Measurements from ENCODE around the gene FAM20A.
A peak's percentile ranks its signal among the peaks of the same experiment; 100 is the strongest.
"Not testable (repeated sequence)": the region's sequence is repeated elsewhere in the genome, so short reads cannot be mapped to it uniquely, and the experiment has no call there.

FAM20A gene

DNA sequence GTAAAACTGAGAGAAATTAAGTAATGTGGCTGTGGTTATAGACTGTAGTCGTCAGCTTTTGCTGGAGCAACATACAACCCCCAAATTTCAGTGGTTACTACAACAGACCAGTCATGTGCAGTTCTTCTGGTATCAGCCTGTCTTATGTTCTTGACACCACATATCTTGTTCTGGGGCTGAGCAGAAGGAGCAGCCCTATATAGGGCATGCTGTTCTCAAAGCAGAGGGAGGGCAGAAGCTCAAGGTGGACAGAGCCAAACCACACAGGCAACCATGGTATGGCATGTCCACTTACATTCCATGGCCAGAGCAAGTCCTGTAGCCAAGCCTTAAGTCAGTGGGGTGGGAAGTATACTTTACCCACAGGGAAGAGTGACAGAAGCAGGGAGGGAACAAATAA lies 81.3 kb downstream of the FAM20A start:
- no peak for DNase-seq (ENCODE audit: low read depth in 2 of 2)

- DNase-seq (ENCODE audit: low read depth in 2 of 2) = not testable (repeated sequence)
Measured at GRCh38 chr17:68519051-68519450, 82.1 kb downstream of the FAM20A start.

DNA sequence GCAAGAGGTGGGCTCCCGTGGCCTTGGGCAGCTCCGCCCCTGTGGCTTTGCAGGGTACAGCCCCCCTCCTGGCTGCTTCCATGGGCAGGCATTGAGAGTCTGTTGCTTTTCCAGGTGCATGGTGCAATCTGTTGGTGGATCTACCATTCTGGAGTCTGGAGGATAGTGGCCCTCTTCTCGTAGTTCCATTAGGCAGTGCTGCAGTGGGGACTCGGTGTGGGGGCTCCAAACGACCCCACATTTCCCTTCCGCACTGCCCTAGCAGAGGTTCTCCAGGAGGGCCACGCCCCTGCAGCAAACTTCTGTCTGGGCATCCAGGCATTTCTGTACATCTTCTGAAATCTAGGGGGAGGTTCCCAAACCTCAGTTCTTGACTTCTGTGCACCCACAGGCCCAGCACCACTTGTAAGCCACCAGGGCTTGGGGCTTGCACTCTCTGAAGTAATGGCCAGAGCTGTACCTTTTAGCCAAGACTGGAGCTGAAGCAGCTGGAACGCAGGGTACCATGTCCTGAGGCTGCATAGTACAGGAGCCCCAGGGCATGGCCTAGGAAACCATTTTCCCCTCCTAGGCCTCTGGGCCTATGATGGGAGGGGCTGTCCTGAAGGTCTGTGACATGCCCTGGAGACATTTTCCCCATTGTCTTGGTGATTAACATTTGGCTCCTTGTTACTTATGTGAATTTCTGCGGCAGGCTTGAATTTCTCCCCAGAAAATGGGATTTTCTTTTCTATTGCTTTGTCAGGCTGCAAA lies 82.9 kb downstream of the FAM20A start:
- DNase-seq (ENCODE audit: low read depth in 2 of 2) = no peak

- not testable (repeated sequence) for DNase-seq (ENCODE audit: low read depth in 2 of 2)
Measured at GRCh38 chr17:68517605-68518004, 83.6 kb downstream of the FAM20A start.

DNA sequence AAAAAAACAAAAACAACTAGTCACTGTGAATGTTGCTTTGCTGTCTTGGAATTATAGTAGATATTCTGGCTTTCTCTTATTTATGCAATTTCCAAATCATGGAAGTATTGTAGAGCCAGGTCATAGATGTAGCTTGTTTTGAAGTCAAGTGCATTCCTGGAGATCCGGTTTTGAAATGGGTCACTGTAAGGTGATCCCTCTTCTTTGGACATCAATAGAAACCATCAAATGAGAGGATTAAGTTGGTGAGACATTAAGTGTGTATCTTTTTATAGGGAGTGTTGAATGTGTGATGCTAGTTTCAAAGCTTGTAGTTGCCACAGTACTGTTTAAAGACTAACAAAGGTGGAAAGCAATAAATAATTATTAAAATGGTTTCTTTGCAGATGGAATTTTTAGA lies 84.4 kb downstream of the FAM20A start:
- no peak for DNase-seq (ENCODE audit: low read depth in 2 of 2)

GRCh38 chr17:68514831-68515635 lies 86.1 kb downstream of the FAM20A start:
- no peak for DNase-seq (ENCODE audit: low read depth in 2 of 2)

DNA sequence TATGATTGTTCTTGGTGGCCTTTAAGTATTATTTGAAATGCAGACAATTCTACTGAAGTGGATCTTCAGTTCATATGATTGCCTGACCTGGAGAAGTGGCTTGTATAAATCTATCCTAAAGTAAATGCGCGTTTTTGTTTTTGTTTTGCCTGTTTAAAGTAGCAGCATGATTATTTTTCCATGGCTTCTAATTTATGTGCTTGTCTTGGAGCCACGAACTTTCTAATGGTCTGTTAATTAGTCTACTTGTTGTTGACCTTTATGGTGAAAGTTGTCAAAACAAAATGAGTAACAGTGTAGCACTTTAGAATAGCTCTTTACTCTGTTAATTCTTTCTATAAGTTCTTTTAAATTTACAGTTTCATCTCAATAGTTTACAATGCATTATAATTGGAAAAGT lies 87.2 kb downstream of the FAM20A start:
- DNase-seq (ENCODE audit: low read depth in 2 of 2) = no peak

DNA sequence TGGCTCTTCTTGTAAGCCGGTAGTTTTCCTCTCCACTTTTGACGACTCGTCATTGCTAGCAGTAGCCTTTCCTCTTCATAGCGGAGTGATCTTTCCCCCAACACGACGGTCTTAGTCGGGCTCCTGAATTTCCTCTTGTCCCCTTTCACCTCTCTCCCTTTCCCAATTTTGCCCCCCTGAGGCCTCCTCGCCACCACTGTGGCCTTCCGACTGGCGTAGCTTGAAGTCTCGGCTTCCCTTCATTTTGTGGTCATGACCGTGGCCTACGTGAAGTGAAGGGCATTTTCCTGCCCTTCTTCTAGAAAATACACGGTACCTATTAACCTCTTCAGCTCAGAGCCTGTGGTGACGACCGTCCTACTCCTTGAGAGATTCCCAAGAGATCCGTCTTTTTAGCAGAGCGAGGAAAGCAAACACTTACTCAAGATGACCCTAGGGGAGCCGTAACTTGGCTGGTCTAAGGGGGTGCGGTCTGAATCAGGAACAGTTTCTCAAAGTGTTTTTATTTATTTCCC lies 88.2 kb downstream of the FAM20A start:
- DNase-seq (ENCODE audit: low read depth in 2 of 2) = no peak

DNA sequence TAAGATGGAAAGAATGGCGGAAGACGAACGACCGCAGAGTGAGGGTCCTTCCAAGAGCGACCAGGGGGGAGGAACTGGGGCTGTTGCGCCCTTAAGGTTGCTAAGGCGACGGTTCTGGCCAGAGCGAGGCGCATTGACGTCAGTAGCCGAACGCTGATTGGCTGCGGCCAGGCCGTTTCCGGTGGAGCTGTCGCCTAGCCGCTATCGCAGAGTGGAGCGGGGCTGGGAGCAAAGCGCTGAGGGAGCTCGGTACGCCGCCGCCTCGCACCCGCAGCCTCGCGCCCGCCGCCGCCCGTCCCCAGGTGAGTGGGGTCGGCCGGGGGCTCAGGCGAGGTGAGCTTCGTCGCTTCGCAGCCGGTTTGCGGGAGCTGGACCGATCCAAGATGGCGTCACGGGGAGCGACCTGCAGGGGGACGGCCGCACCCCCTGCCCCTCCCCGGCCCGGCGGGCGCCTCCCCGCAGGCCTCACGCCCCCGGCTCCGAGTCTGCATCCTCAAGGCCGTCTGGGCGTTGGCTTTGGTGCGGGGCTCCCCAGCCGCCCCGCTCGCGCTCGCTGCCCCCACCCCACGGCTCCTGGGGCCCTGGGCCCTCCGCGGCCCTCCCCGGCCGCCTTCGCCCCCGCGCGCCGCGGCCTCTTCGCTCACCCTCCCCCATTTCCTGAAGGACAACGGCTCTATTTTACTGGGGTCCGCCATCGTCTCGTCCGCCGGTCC lies 88.8 kb downstream of the FAM20A start, which contains the start of gene PRKAR1A:
PRKAR1A (plus strand) TSS at position 184 of the 713 bp plus-strand sequence. CDS start 2,970 bp downstream, outside the sequence.
- DNase-seq (ENCODE audit: low read depth in 2 of 2) = peak; percentile 74 to 79

GRCh38 chr17:68511671-68512246 lies 89.4 kb downstream of the FAM20A start:
- DNase-seq (ENCODE audit: low read depth in 2 of 2) = peak; percentile 55 to 59

DNA sequence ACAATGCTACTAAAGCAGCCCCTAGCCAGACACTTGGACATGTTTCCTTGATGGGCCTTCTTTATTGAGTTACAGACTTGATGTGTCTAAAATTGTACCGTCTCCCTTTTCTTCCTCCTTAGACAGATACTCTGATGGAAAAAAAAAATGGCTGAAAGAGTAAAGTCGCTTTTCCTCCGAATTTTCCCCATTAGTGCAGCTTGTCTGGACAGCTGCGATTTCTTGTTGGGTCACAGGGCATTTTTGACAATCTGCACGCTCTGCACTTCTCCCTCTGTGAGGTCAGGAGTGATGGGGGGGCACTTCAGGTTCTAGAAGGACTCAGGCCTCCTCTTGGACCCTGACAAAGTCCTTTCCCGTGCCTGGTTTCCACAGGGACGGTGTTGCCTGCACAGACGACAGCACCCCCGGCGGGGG lies 89.9 kb downstream of the FAM20A start:
- no peak for DNase-seq (ENCODE audit: low read depth in 2 of 2)

GRCh38 chr17:68509141-68510057 lies 91.8 kb downstream of the FAM20A start:
- no peak for DNase-seq (ENCODE audit: low read depth in 2 of 2)

- DNase-seq (ENCODE audit: low read depth in 2 of 2) = no peak
Measured at GRCh38 chr17:68507576-68507975, 93.6 kb downstream of the FAM20A start.

DNA sequence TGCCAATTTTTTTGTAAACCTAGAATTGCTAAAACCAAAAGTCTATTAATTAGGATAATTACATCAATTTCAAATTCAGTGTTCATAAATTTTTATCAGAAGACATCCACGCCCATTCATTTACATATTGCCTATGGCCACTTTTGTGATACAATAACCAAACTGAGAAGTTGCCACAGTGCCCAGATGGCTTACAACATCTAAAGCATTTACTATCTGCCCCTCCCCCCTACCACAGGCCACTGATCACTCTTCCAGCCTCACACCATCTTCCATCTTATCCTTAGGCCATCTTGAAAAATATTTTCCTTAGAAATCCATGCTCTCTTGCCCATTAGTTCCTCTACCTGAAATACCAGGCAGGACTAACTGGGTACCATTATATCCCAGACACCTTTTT lies 95.2 kb downstream of the FAM20A start:
- DNase-seq (ENCODE audit: low read depth in 2 of 2) = no peak

DNA sequence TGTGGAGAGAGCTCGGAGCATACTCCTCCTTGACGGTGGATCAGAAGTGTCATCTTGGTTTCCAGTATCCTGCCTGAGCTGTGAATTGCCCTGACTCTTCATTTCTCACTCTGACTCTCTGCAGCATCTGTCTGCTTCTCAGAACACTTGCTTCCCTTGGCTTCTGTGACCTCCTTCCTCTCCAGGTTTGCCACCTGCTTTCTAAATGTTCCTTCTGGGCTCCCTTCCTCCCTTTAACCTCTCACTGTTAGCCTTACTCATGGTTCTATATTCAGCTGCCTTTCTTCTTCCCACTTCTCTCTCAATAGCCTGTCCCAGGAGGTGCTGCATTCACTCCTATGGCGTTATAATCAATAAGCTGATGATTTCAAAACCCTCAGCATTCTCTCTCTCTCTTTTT lies 100.1 kb downstream of the FAM20A start:
- no peak for DNase-seq (ENCODE audit: low read depth in 2 of 2)

DNA sequence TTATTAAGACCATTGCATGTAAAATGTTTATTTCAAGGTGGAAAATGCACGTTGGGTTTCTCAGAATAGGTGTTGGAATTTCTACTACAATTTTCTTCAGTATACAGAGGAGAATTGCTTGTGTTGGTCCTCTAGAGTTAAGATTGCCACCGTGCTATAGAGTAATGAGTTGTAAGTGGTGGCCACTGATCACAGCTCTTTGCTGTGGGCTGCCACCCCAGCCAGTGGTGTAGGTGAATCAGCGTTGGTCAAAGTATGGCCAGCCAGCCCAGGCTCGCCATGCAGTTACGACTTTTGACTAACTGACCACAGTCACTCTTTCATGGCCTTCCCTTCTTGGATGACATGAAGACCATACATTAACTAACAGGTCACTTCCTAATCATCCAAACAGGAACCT lies 101.6 kb downstream of the FAM20A start:
- DNase-seq (ENCODE audit: low read depth in 2 of 2) = no peak

DNA sequence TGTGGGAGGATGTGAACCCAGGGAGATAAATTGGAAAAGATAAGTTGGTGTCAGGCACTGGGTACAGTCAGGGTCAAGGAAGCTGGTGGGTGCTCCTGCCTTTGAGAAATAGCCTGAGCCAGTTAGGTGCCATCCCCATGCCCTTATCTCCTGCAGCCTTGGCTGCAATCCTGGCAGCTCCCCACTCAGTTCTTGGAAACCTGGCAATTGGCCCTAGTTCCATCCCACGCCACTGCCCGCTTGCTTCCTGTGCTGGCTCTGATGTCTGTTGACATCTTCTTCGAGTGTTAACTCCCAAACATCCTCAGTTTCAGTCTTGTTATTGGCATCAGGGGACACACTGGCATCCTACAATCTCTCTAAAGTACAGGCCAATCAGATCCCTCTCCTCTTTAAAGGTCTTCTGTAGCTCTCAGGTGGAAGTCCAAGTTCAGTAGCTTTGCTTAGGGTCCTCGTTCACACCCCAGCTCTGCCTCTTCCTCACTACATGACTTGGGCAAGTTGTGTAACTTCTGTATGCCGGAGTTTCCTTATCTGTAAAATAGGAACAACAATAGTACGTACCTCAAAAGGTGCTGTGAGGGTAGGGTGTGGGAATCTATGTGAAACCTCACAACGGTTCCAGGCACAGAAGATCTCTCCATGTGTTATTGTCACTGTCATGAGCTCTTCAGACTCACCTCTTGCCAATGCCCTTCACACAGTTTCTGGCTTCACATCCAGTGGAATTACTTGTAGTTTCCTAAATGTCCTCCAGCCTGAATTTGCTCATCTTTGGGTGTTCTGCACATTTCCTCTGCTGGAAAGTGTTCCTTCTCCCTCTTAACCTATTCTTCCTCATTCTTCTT lies 102.5 kb downstream of the FAM20A start:
- no peak for DNase-seq (ENCODE audit: low read depth in 2 of 2)

GRCh38 chr17:68497885-68498319 lies 103.3 kb downstream of the FAM20A start:
- no peak for DNase-seq (ENCODE audit: low read depth in 2 of 2)

DNA sequence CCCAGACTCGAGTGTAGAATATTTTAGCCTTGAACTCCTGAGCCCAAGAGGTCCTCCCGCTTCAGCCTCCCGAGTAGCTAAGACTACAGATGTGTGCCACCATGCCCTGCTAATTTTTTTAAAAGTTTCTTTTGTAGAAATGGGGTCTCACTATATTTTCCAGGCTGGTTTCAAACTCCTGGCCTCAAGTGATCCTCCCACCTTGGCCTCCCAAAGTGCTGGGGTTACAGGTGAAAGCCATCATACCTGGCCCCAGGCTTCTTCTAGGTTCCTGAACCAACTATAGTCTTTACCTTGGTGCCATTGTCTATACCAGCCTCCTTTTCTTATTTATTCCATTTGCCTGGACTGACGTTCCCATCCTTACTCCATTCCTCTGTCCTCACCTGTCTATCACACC lies 106.1 kb downstream of the FAM20A start:
- no peak for DNase-seq (ENCODE audit: low read depth in 2 of 2)

Measured in stimulated activated CD4-positive, alpha-beta T cell treated with anti-CD3 and anti-CD28 coated beads, Interleukin-1b, Interleukin-23, amount 100 ng/mL, for 4 hours (primary cell).